Measurements from ENCODE around the gene TESK2. TPM values are rescaled to one million over a fixed set of nuclear protein-coding genes. Genes with fewer than 3 reads are reported as not detected.
"Not testable (repeated sequence)": the region's sequence is repeated elsewhere in the genome, so short reads cannot be mapped to it uniquely, and the experiment has no call there.

Gene TESK2, protein sequence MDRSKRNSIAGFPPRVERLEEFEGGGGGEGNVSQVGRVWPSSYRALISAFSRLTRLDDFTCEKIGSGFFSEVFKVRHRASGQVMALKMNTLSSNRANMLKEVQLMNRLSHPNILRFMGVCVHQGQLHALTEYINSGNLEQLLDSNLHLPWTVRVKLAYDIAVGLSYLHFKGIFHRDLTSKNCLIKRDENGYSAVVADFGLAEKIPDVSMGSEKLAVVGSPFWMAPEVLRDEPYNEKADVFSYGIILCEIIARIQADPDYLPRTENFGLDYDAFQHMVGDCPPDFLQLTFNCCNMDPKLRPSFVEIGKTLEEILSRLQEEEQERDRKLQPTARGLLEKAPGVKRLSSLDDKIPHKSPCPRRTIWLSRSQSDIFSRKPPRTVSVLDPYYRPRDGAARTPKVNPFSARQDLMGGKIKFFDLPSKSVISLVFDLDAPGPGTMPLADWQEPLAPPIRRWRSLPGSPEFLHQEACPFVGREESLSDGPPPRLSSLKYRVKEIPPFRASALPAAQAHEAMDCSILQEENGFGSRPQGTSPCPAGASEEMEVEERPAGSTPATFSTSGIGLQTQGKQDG
- 2.3 and 4.9 TPM in 2 replicates for total RNA-seq (2014; rRNA removed; shearing (Covaris generic))

DNA sequence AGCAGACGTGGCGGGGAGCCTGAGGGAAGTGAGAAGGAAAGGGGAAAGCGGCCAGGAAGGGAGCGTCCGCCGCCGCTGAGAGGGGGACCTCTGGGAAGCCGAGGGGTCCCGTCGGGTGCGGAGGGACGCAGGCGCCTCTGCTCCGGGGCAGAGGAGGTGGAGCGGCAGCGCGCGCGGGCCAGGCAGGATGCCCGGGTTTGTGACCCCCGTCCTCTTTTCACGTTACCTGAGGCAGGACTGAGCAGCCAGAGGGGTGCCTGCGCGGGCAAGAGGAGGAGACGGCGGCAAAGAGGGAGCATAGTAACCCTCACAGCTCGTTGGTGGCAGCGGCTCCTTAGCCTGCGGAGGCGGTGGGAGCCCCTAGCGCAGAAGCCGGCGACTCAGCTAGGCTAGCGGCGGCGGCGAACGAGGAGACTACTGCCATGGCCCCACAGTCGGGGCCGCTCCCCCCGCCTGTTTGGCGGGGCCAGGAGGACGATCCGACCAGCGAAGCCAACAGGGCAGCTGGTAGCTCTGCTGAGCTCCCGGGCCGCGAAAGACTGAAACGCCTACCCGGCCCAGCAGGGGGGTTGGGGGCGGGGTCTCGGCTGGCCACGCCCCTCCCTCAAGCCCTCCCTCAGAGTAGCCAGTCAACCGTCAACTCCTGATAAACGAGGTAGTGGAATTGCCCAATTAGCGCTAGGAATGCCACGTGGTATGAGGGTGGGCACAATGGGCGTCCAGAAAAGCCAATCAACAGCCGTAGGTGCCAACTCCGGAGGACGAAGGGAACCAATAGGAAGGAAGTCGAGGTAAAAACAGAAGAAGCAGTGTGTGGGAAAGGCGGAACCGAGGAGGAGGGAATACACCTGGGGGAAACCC, at the start of gene TESK2:
TSS of gene TESK2 (minus strand) at position 538 of the 861 bp plus-strand sequence. CDS start 33,378 bp downstream, outside the sequence.
- peak; percentile 100 for DNase-seq (ENCODE audit: low read depth)

- no peak for DNase-seq (ENCODE audit: low read depth)
Measured at GRCh38 chr1:45536886-45537285, 45.9 kb upstream of the TESK2 start.

DNA sequence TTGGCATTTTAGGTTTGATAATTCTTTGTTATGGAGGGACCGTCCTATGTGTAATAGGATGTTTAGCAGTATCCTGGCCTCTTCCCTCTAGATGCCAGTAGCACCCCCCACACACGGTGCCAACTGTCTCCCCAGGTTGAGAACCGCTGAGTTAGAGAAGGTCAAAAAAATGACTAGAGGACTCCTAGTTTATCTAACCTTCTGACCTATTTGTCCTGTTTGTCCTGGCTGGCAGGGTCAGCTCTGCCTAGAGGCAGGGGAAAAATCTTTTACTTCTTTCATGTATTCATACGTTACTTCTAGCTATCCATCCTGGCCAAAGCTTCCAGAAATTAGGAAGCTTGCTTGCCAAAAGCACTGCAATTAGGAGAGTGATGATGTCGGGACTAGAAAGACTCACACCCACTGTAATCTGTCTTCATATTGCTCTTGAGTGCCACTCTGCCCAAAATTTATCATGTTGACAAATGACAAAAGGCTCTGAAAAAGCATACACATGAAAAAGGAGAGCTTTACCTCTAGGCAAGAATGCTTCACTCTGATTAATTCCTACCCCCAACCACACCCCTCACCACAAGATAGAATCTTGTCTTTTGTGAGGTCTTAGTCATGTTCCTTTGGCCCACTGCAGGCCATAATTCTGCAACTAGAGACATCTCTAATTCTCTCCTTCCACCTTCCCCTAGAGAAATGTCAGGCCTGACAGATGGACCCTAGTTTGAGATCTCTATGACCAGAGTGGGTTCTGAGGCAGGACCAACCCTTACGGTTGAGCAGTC, 45.2 kb upstream of the TESK2 start:
- DNase-seq (ENCODE audit: low read depth): no peak

DNA sequence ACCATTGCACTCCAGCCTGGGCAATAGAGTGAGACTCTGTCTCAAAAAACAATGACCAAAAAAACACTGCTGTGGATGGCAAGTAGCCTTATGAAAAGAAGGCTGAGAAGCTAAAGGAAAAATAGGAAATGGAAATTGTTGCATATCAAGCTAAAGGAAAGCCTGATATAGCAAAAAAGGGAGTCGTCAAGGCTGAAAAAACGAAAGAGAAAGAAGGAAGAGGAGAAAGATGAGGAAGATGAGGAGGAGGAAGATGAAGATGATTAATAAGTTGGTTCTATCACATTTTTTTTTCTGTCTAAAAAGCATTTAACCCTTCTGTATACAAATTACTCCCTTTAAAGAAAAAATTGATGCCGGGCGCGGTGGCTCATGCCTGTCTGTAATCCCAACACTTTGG, 40.9 kb upstream of the TESK2 start:
- no peak for DNase-seq (ENCODE audit: low read depth)

DNA sequence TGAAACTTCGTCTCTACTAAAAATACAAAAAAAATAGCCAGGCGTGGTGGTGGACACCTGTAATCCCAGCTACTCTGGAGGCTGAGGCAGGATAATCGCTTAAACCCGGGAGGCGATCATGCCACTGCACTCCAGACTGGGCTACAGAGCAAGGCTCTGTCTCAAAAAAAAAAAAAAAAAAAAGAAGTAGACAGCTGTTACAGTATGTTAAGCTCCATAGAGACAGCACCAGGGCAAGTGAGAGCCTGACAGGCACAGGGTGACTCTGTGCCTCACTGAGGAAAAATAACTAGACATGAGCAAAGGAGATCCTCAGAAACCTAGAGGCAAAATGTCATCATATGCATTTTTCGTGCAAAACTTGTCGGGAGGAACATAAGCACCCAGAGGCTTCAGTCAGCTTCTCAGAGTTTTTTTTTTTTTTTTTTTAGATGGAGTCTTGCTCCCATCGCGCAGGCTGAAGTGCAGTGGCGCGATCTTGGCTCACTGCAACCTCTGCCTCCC, 39.7 kb upstream of the TESK2 start:
- no peak for DNase-seq (ENCODE audit: low read depth)

DNA sequence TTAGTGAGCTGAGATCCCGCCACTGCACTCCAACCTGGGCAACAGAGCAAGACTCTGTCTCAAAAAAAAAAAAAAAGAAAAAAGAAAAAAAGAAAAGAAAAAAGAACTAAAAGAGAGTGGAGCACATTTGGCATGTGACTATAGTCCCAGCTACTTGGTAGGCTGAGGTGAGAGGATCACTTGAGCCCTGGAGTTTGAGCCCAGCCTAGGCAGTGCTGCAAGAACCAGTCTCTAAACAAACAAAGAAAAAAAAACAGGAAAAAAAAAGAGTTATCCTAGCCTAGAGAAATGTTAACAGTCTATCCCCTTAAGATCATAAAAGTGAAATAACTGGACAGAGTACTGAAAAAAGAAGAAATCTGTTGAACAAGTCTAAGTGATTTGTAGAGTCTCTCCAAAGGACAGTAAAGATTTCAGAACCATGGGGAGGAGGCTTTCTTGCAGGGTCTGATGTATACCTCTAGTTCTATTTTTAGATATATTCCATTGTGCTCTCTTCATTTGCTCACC, 35.2 kb upstream of the TESK2 start:
- no peak for DNase-seq (ENCODE audit: low read depth)

DNA sequence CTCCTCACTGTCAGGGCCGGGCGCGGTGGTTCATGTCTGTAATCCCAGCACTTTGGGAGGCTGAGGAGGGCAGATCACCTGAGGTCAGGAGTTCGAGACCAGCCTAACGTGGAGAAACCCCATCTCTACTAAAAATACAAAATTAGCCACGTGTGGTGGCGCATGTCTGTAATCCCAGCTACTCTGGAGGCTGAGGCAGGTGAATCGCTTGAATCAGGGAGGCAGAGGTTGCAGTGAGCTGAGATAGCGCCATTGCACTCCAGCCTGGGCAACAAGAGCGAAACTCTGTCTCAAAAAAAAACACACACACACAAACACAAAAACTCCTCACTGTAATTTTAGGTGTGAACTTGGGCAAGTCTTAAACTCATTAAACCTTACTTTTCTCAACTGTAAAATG, 33.0 kb upstream of the TESK2 start:
- DNase-seq (ENCODE audit: low read depth): not testable (repeated sequence)

DNA sequence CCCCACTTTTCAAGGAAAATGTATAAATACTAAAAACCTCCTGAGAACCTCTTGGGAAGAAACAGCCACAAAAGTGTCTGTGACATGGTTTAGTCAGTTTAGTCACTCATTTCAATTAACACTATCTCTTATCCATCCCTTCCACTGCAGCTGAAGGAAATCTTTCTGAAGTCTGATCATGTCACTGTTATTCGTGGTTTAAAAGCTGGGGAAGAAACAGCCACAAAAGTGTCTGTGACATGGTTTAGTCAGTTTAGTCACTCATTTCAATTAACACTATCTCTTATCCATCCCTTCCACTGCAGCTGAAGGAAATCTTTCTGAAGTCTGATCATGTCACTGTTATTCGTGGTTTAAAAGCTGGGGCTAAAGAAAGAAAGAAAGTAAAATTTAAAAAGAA, 32.6 kb upstream of the TESK2 start:
- not testable (repeated sequence) for DNase-seq (ENCODE audit: low read depth)

DNA sequence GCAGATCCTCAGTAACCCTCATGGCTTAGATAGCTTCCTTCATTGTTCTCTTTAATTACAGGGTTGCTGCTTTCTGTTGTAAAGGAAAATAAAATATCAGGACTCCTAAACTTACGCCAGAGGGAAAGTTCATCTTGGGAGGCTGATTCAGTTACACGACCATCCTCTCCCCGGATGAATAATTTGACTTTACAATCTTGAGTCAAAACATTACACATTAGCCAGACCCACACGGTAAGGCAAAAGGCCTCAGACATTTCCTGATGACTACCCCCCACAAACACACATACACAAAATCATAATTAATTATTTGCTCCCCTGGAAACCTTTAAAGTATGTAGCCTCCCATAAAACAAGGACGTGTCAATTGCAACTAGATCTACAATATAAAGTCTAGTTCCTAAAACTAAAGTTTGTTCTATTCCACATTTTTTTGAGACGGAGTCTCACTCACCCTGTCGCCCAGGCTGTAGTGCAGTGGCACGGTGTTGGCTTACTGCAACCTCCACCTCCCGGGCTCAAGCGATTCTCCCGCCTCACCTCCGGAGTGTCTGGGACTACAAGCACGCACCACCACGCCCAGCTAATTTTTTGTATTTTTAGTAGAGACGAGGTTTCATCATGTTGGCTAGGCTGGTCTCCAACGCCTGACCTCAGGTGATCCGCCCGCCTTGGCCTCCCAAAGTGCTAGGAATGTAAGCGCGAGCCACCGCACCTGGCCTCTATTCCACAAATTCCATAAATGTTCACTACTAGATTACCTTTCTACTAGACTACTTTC, 31.6 kb upstream of the TESK2 start:
- no peak for DNase-seq (ENCODE audit: low read depth)

- peak; percentile 96 for DNase-seq (ENCODE audit: low read depth)
Measured at GRCh38 chr1:45521413-45522323, 30.7 kb upstream of the TESK2 start, which contains the start of gene PRDX1. Gene PRDX1 (minus strand): TSS chr1:45521884. CDS start chr1:45519043, 2,841 bp downstream.

DNA sequence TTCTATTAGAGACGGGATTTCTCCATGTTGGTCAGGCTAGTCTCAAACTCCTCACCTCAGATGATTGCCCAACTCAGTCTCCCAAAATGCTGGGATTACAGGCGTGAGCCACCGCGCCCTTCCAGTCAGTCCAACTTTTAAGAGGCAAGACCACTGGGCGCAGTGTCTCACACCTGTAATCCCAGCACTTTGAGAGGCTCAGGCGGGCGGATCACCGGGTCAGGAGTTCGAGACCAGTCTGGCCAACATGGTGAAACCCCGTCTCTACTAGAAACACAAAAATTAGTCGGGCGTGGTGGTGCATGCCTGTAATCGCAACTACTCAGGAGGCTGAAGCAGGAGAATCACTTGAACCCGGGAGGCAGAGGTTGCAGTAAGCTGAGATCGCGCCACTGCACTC, 28.8 kb upstream of the TESK2 start:
- DNase-seq (ENCODE audit: low read depth): not testable (repeated sequence)

DNA sequence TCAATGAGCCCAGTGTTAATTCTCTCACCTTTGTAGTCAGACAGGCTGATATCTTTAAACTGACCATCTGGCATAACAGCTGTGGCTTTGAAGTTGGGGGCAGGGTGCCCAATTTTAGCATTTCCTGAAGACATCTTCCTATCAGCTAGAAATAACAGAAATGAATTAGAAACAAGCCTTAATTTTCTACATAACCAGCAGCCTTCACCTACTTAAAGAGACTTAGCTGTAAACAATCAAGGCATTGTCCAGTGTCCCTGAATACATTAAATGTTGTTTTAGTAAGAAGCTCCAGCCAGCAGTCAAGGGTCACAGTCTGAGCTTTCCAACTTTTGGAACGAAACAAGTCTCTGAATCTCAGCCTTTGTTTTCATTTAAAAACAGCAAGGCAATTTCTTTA, 27.9 kb upstream of the TESK2 start:
- peak; percentile 35 for DNase-seq (ENCODE audit: low read depth)

- DNase-seq (ENCODE audit: low read depth): not testable (repeated sequence)
Measured at GRCh38 chr1:45518366-45518765, 27.4 kb upstream of the TESK2 start.

DNA sequence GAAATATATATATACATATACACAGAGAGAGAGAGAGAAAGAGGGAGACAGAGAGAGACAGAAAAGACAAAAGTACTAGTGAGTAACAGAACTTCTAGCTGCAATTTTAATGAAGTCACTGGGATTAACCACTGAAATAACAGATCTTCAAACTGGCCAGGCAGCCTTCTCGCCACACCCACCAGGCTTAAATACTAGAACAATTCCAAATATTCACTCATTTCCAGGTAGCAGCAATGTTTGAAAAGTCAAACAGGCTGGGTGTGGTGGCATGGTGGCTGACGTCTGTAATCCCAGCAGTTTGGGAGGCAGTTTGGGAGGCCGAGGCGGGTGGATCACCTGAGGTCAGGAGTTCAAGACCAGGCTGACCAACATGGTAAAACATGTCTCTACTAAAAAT, 25.5 kb upstream of the TESK2 start:
- DNase-seq (ENCODE audit: low read depth): no peak

DNA sequence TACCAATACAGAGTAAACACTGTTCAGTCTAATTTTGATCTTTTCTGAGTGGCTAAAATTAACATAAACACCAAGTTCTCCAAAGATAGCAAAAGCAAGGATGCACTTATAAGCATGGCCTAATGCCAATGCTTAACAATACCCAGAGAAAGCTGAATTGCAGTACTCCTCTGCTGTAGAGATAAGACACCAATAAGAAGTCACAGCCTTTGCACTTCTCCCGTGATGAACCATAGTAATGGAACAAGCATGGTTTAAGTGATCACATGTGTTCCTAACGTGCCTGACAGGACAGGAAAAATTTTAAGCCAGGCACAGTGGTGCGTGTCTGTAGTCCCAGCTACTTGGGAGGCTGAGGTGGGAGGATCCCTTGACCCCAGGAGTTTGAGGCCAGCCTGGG, 25.1 kb upstream of the TESK2 start:
- DNase-seq (ENCODE audit: low read depth): no peak

DNA sequence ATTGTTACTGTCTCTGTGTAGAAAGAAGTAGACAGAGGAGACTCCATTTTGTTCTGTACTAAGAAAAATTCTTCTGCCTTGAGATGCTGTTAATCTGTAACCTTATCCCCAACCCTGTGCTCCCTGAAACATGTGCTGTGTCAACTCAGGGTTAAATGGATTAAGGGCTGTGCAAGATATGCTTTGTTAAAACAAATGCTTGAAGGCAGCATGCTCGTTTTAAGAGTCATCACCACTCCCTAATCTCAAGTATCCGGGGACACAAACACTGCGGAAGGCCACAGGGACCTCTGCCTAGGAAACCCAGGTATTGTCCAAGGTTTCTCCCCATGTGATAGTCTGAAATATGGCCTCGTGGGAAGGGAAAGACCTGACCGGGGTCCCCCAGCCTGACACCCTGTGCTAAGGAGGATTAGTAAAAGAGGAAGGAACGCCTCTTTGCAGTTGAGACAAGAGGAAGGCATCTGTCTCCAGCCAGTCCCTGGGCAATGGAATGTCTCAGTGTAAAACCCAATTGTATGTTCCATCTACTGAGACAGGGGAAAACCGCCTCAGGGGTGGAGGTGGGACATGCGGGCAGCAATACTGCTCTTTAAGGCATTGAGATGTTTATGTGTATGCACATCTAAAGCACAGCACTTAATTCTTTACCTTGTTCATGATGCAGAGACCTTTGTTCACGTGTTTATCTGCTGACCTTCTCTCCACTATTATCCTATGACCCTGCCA, 22.7 kb upstream of the TESK2 start:
- not testable (repeated sequence) for DNase-seq (ENCODE audit: low read depth)

- DNase-seq (ENCODE audit: low read depth): peak; percentile 69
Measured at GRCh38 chr1:45512641-45513054, 21.7 kb upstream of the TESK2 start.

- no peak for DNase-seq (ENCODE audit: low read depth)
Measured at GRCh38 chr1:45510972-45511527, 20.1 kb upstream of the TESK2 start.

Data from RPMI7951 (cell line).